Gastrocnemius medialis (tissue), 4 donors: ENCODE results near the gene HNRNPUL1.
A peak's percentile ranks its signal among the peaks of the same experiment; 100 is the strongest.

Experiments used
- POLR2A ChIP-seq, 2 donors: fragments of 450-650 bp; IDR thresholded peaks; one replicate each; pipeline ENCODE4 v1.6.1; 2017; ENCODE audit warnings: antibody characterized with exemption in 2 of 2, mild to moderate bottlenecking in 2 of 2, moderate library complexity in 2 of 2
- TF ChIP-seq, protein P1 (sequence below), 5 experiments: fragments of 450-650 bp in 3 of 5; fragments of 200-600 bp in 2 of 5; sonication (generic) in 2 of 5; IDR thresholded peaks in 4 of 5; conservative IDR thresholded peaks in 1 of 5; 1 replicate in 4 of 5; 2 replicates in 1 of 5; pipeline ENCODE4 v1.5.1; 2016 to 2019; ENCODE audit warnings: antibody characterized with exemption in 5 of 5, mild to moderate bottlenecking in 3 of 5, moderate library complexity in 3 of 5

DNA sequence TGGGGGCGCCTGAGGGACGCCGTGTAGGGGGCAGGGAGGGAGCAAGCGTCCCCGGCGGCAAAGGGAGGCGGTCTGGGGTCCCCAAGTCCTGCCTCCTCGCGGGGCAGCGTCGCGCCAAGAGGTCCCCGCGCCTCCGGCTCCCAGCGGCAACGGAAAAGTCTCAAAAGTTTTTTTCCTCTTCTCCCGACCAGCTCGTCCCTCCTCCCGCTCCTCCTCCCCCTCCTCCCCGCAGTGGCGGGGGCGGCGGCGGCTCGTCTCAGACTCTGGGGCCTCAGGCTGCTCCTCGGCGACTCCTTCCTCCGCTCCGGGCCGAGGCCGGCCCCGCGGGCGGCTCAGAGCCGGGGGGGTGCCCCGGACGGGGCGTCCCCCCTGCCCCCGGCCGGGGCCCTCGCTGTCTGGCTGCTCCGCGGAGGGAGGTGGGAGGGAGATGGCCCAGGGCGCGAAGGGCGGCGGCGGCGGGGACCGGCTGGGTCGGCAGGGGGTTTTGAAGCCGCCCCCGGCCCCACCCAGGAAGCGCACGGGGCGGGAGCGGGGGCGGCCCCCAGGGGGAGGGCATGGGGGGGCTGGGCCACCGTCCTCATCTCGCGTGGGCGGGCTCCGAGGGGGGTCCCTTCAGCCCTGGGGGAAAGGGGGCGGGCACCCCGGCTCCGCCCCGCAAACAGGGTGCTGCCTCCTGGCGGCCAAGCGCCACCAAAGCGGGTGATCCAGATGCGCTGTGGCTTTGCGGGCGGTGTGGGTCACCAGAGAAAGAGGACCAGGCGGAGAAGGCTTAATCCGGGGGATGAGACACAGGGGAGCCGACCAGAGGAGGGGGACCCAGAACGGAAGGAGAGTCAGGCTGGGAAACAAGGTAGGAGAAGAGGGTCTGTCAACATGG lies 89.5 kb downstream of the HNRNPUL1 start, which contains the start of gene TGFB1:
- TF ChIP-seq, protein P1, sequence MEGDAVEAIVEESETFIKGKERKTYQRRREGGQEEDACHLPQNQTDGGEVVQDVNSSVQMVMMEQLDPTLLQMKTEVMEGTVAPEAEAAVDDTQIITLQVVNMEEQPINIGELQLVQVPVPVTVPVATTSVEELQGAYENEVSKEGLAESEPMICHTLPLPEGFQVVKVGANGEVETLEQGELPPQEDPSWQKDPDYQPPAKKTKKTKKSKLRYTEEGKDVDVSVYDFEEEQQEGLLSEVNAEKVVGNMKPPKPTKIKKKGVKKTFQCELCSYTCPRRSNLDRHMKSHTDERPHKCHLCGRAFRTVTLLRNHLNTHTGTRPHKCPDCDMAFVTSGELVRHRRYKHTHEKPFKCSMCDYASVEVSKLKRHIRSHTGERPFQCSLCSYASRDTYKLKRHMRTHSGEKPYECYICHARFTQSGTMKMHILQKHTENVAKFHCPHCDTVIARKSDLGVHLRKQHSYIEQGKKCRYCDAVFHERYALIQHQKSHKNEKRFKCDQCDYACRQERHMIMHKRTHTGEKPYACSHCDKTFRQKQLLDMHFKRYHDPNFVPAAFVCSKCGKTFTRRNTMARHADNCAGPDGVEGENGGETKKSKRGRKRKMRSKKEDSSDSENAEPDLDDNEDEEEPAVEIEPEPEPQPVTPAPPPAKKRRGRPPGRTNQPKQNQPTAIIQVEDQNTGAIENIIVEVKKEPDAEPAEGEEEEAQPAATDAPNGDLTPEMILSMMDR (IDR thresholded peaks at IDR 0.05 in 4 of 5, conservative IDR thresholded peaks at IDR 0.05 in 1 of 5), result peak; percentile 37 to 80 (median 77)
- peak; percentile 40 to 58 for TF ChIP-seq POLR2A (IDR thresholded peaks at IDR 0.05)
